Measurements from ENCODE around the gene DPF3.

DPF3 gene

DNA sequence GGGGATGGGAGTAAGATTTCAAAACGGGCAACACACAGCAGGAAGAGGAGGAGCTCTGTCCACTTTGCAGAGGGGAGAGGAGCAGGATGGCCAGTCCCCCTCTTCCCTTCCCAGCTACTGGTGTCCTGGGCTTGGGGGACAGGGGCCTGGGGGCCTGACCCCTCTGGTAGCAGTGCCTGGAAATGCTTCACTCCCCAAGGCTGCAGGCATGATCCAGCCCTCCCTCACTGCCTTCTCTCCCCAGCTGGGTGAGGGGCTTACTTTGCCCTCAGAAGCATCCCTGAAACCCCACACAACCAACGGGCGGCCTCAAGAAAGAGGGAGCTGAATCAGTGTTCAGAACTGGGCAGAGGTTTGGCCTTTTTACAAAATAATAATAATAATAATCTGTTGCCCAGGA lies 279.5 kb downstream of the DPF3 start:
- no peak for DNase-seq (ENCODE audit: extremely low read depth, insufficient read length)
- Histone ChIP-seq H3K27me3 (replicated peaks; ENCODE audit: control insufficient read depth, insufficient read depth, low read length) (no peaks in the 10 kb centered on the region), H3K36me3 (ENCODE audit: control insufficient read depth, insufficient read depth, low read length) (no peaks in the 10 kb centered on the region), H3K4me3 (replicated peaks; ENCODE audit: low read depth, low read length) (no peak overlapping the region)
- TF ChIP-seq, protein P1, sequence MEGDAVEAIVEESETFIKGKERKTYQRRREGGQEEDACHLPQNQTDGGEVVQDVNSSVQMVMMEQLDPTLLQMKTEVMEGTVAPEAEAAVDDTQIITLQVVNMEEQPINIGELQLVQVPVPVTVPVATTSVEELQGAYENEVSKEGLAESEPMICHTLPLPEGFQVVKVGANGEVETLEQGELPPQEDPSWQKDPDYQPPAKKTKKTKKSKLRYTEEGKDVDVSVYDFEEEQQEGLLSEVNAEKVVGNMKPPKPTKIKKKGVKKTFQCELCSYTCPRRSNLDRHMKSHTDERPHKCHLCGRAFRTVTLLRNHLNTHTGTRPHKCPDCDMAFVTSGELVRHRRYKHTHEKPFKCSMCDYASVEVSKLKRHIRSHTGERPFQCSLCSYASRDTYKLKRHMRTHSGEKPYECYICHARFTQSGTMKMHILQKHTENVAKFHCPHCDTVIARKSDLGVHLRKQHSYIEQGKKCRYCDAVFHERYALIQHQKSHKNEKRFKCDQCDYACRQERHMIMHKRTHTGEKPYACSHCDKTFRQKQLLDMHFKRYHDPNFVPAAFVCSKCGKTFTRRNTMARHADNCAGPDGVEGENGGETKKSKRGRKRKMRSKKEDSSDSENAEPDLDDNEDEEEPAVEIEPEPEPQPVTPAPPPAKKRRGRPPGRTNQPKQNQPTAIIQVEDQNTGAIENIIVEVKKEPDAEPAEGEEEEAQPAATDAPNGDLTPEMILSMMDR (IDR thresholded peaks at IDR 0.05; ENCODE audit: insufficient read depth, low read length, poor library complexity, severe bottlenecking), result no peak

- no peak for DNase-seq (ENCODE audit: extremely low read depth, insufficient read length)
- no peaks in the 10 kb centered on the region for H3K36me3 ChIP-seq (ENCODE audit: control insufficient read depth, insufficient read depth, low read length)
- TF ChIP-seq, protein P1 (IDR thresholded peaks at IDR 0.05; ENCODE audit: insufficient read depth, low read length, poor library complexity, severe bottlenecking), result no peak
- H3K27me3 ChIP-seq (replicated peaks; ENCODE audit: control insufficient read depth, insufficient read depth, low read length), result no peaks in the 10 kb centered on the region
- no peak overlapping the region for H3K4me3 ChIP-seq (replicated peaks; ENCODE audit: low read depth, low read length)
These were observed 280.0 kb downstream of the DPF3 start for GRCh38 chr14:72613975-72614319.

DNA sequence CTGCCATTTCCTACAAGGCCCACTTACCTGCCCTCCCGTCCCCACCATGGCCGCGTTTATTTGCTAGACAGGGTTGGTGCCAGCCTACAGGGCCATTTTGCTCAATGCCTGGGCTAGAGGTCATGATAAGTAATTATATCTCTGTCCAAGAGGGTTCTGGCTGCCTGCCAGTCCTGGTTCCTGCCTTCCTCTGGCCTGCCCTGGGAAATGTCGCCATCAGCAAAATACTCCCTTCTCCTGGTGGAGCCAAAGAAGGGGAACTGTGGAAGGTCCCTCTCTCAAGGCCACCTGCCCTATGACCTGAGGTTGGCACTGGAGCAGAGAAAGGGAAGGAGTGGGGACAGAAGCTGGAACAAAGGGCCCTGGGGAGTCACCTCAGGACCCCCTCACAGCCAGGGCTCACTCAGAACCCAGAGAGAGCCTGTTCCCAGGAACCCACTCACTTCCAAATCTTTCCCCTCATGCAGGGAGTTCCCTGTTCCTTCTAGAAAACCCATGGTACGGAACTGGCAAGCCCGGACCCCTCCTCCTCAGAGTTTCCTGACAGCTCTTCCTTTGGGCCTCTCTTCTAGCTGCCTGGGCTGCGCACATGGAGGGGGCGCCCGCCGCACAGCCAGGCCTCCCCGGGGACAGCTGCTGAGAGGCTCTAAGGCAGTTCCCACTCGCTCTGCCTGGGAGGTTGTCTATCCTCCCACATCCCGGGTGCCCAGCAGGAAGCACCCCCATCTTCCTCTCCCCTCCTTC lies 280.5 kb downstream of the DPF3 start:
- Histone ChIP-seq H3K27me3 (replicated peaks; ENCODE audit: control insufficient read depth, insufficient read depth, low read length) (no peaks in the 10 kb centered on the region), H3K4me3 (replicated peaks; ENCODE audit: low read depth, low read length) (no peak overlapping the region), H3K36me3 (ENCODE audit: control insufficient read depth, insufficient read depth, low read length) (no peaks in the 10 kb centered on the region)
- TF ChIP-seq, protein P1 (IDR thresholded peaks at IDR 0.05; ENCODE audit: insufficient read depth, low read length, poor library complexity, severe bottlenecking), result no peak
- no peak for DNase-seq (ENCODE audit: extremely low read depth, insufficient read length)

- Histone ChIP-seq H3K4me3 (replicated peaks; ENCODE audit: low read depth, low read length) (no peak overlapping the region), H3K27me3 (replicated peaks; ENCODE audit: control insufficient read depth, insufficient read depth, low read length) (no peaks in the 10 kb centered on the region), H3K36me3 (ENCODE audit: control insufficient read depth, insufficient read depth, low read length) (no peaks in the 10 kb centered on the region)
- TF ChIP-seq, protein P1 (IDR thresholded peaks at IDR 0.05; ENCODE audit: insufficient read depth, low read length, poor library complexity, severe bottlenecking), result no peak
- no peak for DNase-seq (ENCODE audit: extremely low read depth, insufficient read length)
These were observed 281.9 kb downstream of the DPF3 start for GRCh38 chr14:72612041-72612440.

DNA sequence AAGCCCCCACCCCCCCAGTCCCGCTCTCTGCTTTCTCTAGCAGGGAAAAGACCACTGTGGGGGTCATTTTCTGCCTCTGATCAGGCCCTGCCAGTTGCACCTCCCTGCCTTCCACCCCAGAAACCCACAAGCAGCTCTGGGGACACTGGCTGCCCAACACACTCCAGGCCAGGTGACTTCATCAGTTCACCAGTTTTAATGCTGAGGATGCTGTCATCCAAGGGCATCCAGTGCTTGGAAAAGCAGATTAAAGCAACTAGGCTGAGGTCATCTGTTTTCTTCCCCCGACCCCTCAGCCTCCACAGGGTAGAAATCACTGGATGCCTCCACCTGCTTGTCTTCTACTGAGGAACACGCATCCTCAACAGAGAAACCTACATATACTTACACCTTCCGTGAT lies 282.4 kb downstream of the DPF3 start:
- no peak overlapping the region for H3K4me3 ChIP-seq (replicated peaks; ENCODE audit: low read depth, low read length)
- no peaks in the 10 kb centered on the region for H3K36me3 ChIP-seq (ENCODE audit: control insufficient read depth, insufficient read depth, low read length)
- TF ChIP-seq, protein P1 (IDR thresholded peaks at IDR 0.05; ENCODE audit: insufficient read depth, low read length, poor library complexity, severe bottlenecking), result no peak
- no peaks in the 10 kb centered on the region for H3K27me3 ChIP-seq (replicated peaks; ENCODE audit: control insufficient read depth, insufficient read depth, low read length)
- DNase-seq (ENCODE audit: extremely low read depth, insufficient read length), result no peak

DNA sequence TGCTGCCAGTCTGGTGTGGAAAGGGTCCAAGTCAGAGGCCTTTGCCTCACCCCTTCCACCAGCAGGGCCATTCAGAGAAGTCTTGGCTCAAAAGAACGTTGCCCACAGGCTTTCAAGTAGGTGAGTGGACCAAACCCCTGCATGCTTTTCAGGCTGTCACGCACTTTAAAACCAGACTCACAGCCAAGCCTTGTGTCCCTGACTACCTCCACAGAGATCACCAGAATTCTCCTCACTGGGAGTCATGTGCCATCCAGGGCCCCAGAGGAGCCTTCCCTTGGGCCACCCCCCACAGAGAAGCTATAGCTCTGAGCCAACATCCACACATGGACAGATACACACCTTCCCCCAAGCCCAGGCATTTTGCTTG lies 283.1 kb downstream of the DPF3 start:
- no peaks in the 10 kb centered on the region for H3K27me3 ChIP-seq (replicated peaks; ENCODE audit: control insufficient read depth, insufficient read depth, low read length)
- no peaks in the 10 kb centered on the region for H3K36me3 ChIP-seq (ENCODE audit: control insufficient read depth, insufficient read depth, low read length)
- H3K4me3 ChIP-seq (replicated peaks; ENCODE audit: low read depth, low read length), result no peak overlapping the region
- DNase-seq (ENCODE audit: extremely low read depth, insufficient read length), result no peak
- TF ChIP-seq, protein P1 (IDR thresholded peaks at IDR 0.05; ENCODE audit: insufficient read depth, low read length, poor library complexity, severe bottlenecking), result no peak
